HL-60/S4 treated with phorbol 12-myristate 13-acetate at 8.2 ng/mL for 4 days and 3 days (cell line): ENCODE results near the gene RPP38.

ENCODE experiments used
- in situ Hi-C: fragments of 300-500 bp; cut with MboI; formaldehyde crosslinking; loops from 2 replicates; pipeline ENCODE4 v1.15.0; 2022; ENCODE audit warnings: low sequenced_read_pairs

RPP38 gene

DNA sequence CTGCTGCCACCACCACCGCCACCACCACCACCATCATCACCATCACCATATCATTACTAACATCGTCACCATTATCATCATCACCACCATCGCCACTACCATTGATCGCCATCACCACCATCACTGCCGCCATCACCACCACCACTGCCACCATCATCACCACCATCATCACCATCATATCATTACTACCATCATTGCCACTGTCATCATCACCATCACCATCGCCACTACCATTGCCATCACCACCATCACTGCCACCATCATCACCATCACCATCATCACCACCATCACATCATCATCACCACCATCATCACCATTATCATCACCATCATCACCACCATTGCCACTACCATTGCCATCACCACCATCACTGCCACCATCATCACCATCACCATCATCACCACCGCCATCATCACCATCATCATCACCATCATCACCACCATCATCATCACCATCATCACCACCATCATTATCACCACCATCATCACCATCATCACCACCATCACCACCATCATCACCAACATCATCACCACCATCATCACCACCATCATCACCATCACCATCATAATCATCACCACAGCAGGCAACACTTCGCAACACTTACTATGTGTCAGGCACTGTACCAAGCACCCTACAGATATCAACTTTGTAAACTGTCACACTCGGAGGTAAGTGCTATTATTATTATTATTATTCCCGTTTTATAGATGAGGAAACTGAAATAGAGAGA is 52.1 kb downstream of the RPP38 start:
- in situ Hi-C loops, result no loop called here

DNA sequence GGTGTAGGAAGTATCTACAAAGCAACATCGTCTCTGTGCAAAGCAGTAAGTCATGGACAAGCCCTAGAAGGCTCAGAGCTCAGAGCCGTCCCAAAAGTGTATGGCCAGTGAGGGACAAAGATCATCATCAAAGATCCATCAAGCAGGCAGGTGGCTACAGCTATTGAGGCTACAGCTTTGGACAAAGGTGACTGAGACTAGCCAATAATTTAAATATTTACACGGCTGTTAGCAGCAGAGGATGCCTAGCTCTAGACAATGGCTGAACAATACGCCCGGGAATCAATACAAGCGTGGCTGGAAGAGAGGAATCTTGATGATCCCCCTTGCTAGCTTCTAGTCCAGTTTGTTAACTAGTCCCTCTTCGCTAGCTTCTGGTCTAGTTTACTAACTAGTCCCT is 53.4 kb downstream of the RPP38 start:
- in situ Hi-C loops, result no loop called here

DNA sequence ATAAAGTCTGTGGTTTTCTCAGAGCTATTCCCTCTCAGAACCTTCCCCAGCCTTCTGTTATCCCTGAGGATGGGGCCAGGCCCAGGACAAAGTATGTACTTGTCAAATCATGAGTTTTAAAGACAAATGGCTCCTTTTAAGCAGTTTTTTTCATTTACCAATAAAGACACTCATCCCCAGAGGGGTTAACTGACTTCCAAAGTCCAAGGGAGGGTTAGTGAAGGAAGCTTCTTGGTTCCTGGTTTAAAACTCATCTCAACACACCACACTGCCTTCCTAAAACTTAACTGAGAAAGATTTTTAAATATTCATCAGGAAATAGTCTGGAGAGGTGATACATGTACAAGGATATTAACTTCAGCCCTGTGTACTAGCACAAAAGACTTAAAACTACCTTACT is 55.4 kb downstream of the RPP38 start:
- in situ Hi-C loops, result no loop called here
